ENCODE results near the gene MOBP. TPM values are rescaled to one million over a fixed set of nuclear protein-coding genes. Genes with fewer than 3 reads are reported as not detected.
"Not testable (repeated sequence)": the region's sequence is repeated elsewhere in the genome, so short reads cannot be mapped to it uniquely, and the experiment has no call there.

The MOBP gene
- total and polyA plus RNA-seq, 4 donors: not detected

DNA sequence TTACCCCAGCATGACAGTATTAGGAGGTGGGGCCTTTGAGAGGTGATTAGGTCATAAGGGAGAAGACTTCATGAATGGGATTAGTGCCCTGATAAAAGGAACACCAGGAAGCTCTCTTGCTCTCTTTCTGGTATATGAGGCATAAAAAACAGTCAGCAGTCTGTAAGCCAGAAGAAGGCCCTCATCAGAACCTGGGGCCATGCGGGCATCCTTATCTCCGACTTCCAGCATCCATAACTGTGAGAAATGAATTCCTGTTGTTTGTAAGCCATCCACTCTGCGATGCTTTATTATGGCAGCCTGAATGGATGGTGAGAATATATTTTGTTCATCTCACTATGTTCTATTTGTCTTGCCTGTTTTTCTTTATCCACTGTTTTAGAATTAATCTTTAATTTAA is 17.7 kb upstream of the MOBP start:
- DNase-seq (ENCODE audit: low spot score): no peak
- Histone ChIP-seq H3K9ac (ENCODE audit: low read depth in 1 of 2, low read length in 2 of 2) (no peak overlapping the region), H3K9me3 (ENCODE audit: control insufficient read depth in 4 of 4, low read length in 3 of 4) (no peaks in the 10 kb centered on the region), H3K4me1 (ENCODE audit: control insufficient read depth in 4 of 4, insufficient read depth in 4 of 4, low read length in 3 of 4) (peaks cover 0 to 2% (median 0%) of the 10 kb centered on the region in 4 donors), H3K27ac (ENCODE audit: low read depth in 1 of 2, low read length in 2 of 2) (no peak overlapping the region), H3K27me3 (ENCODE audit: control insufficient read depth in 4 of 4, insufficient read depth in 4 of 4, low read length in 3 of 4) (peaks cover 0 to 3% (median 0%) of the 10 kb centered on the region in 4 donors), H3K36me3 (ENCODE audit: control insufficient read depth in 4 of 4, insufficient read depth in 3 of 4, low read depth in 1 of 4, low read length in 3 of 4) (no peaks in the 10 kb centered on the region), H3K4me3 (ENCODE audit: low read depth in 1 of 3, low read length in 3 of 3) (no peak overlapping the region)
- TF ChIP-seq, protein P1, sequence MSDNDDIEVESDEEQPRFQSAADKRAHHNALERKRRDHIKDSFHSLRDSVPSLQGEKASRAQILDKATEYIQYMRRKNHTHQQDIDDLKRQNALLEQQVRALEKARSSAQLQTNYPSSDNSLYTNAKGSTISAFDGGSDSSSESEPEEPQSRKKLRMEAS (IDR thresholded peaks at IDR 0.05): no peak
- 77% methylated on average over 3 of the region's 3 CpGs for WGBS

DNA sequence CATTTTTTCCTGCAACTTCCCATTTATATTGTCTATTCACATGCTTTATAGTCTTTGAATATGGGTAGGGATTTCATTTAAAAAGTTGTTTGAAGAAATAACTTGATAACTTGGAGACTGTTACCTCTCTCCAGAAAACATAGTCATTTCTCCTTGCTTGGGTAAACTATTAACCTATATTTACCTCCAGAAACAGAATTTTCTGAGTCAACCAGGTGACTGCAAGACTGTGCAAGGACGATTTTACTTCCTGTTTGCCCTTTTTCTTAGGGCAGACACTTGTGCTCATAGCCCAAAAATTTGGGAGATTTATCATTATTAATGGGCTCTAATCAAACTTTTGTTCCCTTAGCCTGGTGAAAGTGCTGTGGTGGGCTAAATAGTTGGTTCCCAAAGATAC is 14.3 kb upstream of the MOBP start:
- no peak overlapping the region for H3K4me3 ChIP-seq (ENCODE audit: low read depth in 1 of 3, low read length in 3 of 3)
- peaks cover 0 to 3% (median 0%) of the 10 kb centered on the region in 4 donors for H3K27me3 ChIP-seq (ENCODE audit: control insufficient read depth in 4 of 4, insufficient read depth in 4 of 4, low read length in 3 of 4)
- no peaks in the 10 kb centered on the region for H3K36me3 ChIP-seq (ENCODE audit: control insufficient read depth in 4 of 4, insufficient read depth in 3 of 4, low read depth in 1 of 4, low read length in 3 of 4)
- H3K9me3 ChIP-seq (ENCODE audit: control insufficient read depth in 4 of 4, low read length in 3 of 4): no peaks in the 10 kb centered on the region
- DNase-seq (ENCODE audit: low spot score): no peak
- TF ChIP-seq RXRA (IDR thresholded peaks at IDR 0.05): no peak
- TF ChIP-seq TAF1 (conservative IDR thresholded peaks at IDR 0.05): no peak
- no peak for TF ChIP-seq FOXA2 (IDR thresholded peaks at IDR 0.05)
- TF ChIP-seq YY1 (IDR thresholded peaks at IDR 0.05): no peak
- no peak for TF ChIP-seq GABPA (IDR thresholded peaks at IDR 0.05 in 1 of 2, conservative IDR thresholded peaks at IDR 0.05 in 1 of 2)
- TF ChIP-seq, protein P2, sequence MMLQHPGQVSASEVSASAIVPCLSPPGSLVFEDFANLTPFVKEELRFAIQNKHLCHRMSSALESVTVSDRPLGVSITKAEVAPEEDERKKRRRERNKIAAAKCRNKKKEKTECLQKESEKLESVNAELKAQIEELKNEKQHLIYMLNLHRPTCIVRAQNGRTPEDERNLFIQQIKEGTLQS (IDR thresholded peaks at IDR 0.05): no peak
- TF ChIP-seq, protein P1 (IDR thresholded peaks at IDR 0.05): no peak
- TF ChIP-seq JUND (IDR thresholded peaks at IDR 0.05): no peak
- no peak for TF ChIP-seq FOXA1 (IDR thresholded peaks at IDR 0.05)
- no peak for TF ChIP-seq HNF4A (conservative IDR thresholded peaks at IDR 0.05)
- TF ChIP-seq, protein P3, sequence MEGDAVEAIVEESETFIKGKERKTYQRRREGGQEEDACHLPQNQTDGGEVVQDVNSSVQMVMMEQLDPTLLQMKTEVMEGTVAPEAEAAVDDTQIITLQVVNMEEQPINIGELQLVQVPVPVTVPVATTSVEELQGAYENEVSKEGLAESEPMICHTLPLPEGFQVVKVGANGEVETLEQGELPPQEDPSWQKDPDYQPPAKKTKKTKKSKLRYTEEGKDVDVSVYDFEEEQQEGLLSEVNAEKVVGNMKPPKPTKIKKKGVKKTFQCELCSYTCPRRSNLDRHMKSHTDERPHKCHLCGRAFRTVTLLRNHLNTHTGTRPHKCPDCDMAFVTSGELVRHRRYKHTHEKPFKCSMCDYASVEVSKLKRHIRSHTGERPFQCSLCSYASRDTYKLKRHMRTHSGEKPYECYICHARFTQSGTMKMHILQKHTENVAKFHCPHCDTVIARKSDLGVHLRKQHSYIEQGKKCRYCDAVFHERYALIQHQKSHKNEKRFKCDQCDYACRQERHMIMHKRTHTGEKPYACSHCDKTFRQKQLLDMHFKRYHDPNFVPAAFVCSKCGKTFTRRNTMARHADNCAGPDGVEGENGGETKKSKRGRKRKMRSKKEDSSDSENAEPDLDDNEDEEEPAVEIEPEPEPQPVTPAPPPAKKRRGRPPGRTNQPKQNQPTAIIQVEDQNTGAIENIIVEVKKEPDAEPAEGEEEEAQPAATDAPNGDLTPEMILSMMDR (IDR thresholded peaks at IDR 0.05; ENCODE audit: low read depth, low read length, missing input control): no peak
- no peak for TF ChIP-seq NR2F2 (IDR thresholded peaks at IDR 0.05)
- TF ChIP-seq, protein P4, sequence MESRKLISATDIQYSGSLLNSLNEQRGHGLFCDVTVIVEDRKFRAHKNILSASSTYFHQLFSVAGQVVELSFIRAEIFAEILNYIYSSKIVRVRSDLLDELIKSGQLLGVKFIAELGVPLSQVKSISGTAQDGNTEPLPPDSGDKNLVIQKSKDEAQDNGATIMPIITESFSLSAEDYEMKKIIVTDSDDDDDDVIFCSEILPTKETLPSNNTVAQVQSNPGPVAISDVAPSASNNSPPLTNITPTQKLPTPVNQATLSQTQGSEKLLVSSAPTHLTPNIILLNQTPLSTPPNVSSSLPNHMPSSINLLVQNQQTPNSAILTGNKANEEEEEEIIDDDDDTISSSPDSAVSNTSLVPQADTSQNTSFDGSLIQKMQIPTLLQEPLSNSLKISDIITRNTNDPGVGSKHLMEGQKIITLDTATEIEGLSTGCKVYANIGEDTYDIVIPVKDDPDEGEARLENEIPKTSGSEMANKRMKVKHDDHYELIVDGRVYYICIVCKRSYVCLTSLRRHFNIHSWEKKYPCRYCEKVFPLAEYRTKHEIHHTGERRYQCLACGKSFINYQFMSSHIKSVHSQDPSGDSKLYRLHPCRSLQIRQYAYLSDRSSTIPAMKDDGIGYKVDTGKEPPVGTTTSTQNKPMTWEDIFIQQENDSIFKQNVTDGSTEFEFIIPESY (IDR thresholded peaks at IDR 0.05): no peak
- TF ChIP-seq EGR1 (IDR thresholded peaks at IDR 0.05; ENCODE audit: low read depth in 2 of 2): no peak
- TF ChIP-seq RAD21 (IDR thresholded peaks at IDR 0.05): no peak
- TF ChIP-seq HNF4G (IDR thresholded peaks at IDR 0.05): no peak
- TF ChIP-seq, protein P5, sequence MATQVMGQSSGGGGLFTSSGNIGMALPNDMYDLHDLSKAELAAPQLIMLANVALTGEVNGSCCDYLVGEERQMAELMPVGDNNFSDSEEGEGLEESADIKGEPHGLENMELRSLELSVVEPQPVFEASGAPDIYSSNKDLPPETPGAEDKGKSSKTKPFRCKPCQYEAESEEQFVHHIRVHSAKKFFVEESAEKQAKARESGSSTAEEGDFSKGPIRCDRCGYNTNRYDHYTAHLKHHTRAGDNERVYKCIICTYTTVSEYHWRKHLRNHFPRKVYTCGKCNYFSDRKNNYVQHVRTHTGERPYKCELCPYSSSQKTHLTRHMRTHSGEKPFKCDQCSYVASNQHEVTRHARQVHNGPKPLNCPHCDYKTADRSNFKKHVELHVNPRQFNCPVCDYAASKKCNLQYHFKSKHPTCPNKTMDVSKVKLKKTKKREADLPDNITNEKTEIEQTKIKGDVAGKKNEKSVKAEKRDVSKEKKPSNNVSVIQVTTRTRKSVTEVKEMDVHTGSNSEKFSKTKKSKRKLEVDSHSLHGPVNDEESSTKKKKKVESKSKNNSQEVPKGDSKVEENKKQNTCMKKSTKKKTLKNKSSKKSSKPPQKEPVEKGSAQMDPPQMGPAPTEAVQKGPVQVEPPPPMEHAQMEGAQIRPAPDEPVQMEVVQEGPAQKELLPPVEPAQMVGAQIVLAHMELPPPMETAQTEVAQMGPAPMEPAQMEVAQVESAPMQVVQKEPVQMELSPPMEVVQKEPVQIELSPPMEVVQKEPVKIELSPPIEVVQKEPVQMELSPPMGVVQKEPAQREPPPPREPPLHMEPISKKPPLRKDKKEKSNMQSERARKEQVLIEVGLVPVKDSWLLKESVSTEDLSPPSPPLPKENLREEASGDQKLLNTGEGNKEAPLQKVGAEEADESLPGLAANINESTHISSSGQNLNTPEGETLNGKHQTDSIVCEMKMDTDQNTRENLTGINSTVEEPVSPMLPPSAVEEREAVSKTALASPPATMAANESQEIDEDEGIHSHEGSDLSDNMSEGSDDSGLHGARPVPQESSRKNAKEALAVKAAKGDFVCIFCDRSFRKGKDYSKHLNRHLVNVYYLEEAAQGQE (IDR thresholded peaks at IDR 0.05): no peak
- no peak for TF ChIP-seq SP1 (IDR thresholded peaks at IDR 0.05)
- H3K4me1 ChIP-seq (ENCODE audit: control insufficient read depth in 4 of 4, insufficient read depth in 4 of 4, low read length in 3 of 4): no peaks in the 10 kb centered on the region
- no peak overlapping the region for H3K9ac ChIP-seq (ENCODE audit: low read depth in 1 of 2, low read length in 2 of 2)
- WGBS: 25% methylated on average over 1 of the region's 1 CpG
- H3K27ac ChIP-seq (ENCODE audit: low read depth in 1 of 2, low read length in 2 of 2): no peak overlapping the region

DNA sequence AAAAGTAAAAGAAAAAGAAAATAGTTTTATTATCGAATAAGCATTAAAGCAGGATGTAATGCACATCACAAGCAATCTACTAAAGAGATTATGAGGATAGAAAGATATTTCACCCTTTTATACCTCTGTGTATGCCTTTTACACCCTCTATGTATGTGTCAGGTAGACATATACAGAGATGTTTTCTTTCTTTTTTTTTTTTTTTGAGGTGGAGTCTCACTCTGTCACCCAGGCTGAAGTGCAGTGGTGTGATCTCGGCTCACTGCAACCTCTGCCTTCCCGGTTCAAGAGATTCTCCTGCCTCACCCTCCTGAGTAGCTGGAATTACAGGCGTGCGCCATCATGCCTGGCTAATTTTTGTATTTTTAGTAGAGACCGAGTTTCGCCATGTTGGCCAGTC is 13.6 kb upstream of the MOBP start:
- WGBS: 90% methylated on average over 7 of the region's 7 CpGs
- H3K9ac ChIP-seq (ENCODE audit: low read depth in 1 of 2, low read length in 2 of 2); H3K4me1 ChIP-seq (ENCODE audit: control insufficient read depth in 4 of 4, insufficient read depth in 4 of 4, low read length in 3 of 4); H3K36me3 ChIP-seq (ENCODE audit: control insufficient read depth in 4 of 4, insufficient read depth in 3 of 4, low read depth in 1 of 4, low read length in 3 of 4); H3K27me3 ChIP-seq (ENCODE audit: control insufficient read depth in 4 of 4, insufficient read depth in 4 of 4, low read length in 3 of 4); H3K27ac ChIP-seq (ENCODE audit: low read depth in 1 of 2, low read length in 2 of 2); H3K4me3 ChIP-seq (ENCODE audit: low read depth in 1 of 3, low read length in 3 of 3); DNase-seq (ENCODE audit: low spot score); H3K9me3 ChIP-seq (ENCODE audit: control insufficient read depth in 4 of 4, low read length in 3 of 4): not testable (repeated sequence)
